ENCODE data around the gene TTC12. TPM values are rescaled to one million over a fixed set of nuclear protein-coding genes. Genes with fewer than 3 reads are reported as not detected.

Gene TTC12
- total and polyA plus RNA-seq, 2 of the 8 experiments (the other 6 are each of a cell fraction or from before 2014, with no cell fraction given): 4.7 to 9.0 TPM

- Histone ChIP-seq H3K9ac (replicated peaks in 1 of 4; ENCODE audit: extremely low read depth in 1 of 4, low read depth in 3 of 4, low read length in 3 of 4) (no peak overlapping the region), H3K4ac (replicated peaks; ENCODE audit: insufficient read length, low read depth, low read length) (no peak overlapping the region), H3K27ac (ENCODE audit: low read depth, low read length) (no peak overlapping the region), H2BK120ac (replicated peaks; ENCODE audit: low read depth, low read length) (no peak overlapping the region), H3K79me2 (ENCODE audit: control insufficient read depth in 1 of 2, insufficient read depth in 2 of 2, low read length in 2 of 2) (no peaks in the 10 kb centered on the region), H3K4me2 (ENCODE audit: insufficient read depth in 1 of 2, low read depth in 2 of 2, low read length in 2 of 2) (no peak overlapping the region), H3K36me3 (ENCODE audit: control insufficient read depth in 2 of 4, insufficient read depth in 4 of 4, low read length in 3 of 4) (no peaks in the 10 kb centered on the region), H4K20me1 (replicated peaks in 1 of 2; ENCODE audit: control insufficient read depth in 1 of 2, insufficient read depth in 2 of 2, low read length in 2 of 2) (peaks cover 0 to 2% of the 10 kb centered on the region in 2 experiments), H3K18ac (ENCODE audit: extremely low read depth, low read length) (no peak overlapping the region), H4K5ac (ENCODE audit: insufficient read length, low read depth, low read length) (no peak overlapping the region), H3K4me1 (replicated peaks in 1 of 4; ENCODE audit: control insufficient read depth in 3 of 4, insufficient read depth in 4 of 4, low read length in 3 of 4) (no peaks in the 10 kb centered on the region), H3K9me3 (ENCODE audit: insufficient read depth in 2 of 2, low read depth in 1 of 2, low read length in 1 of 2) (no peaks in the 10 kb centered on the region), H3K14ac (ENCODE audit: insufficient read length) (no peak overlapping the region), H4K8ac (ENCODE audit: extremely low read depth, insufficient read depth, low read length) (no peak overlapping the region), H2BK12ac (ENCODE audit: low read depth, low read length) (no peak overlapping the region), H2BK5ac (ENCODE audit: low read depth, low read length) (no peak overlapping the region), H3K79me1 (ENCODE audit: low read depth, low read length) (no peaks in the 10 kb centered on the region), H2AK5ac (ENCODE audit: low read depth, low read length) (no peak overlapping the region), H4K91ac (replicated peaks; ENCODE audit: insufficient read length, low read length) (no peak overlapping the region), H3K27me3 (replicated peaks in 1 of 4; ENCODE audit: control insufficient read depth in 3 of 4, extremely low read depth in 1 of 4, insufficient read depth in 3 of 4, low read length in 3 of 4) (no peaks in the 10 kb centered on the region), H2AFZ (ENCODE audit: low read length) (no peak overlapping the region), H3K56ac (replicated peaks; ENCODE audit: insufficient read length, low read depth, low read length) (no peak overlapping the region), H3K23me2 (ENCODE audit: low read depth, low read length) (no peaks in the 10 kb centered on the region), H3K4me3 (ENCODE audit: extremely low read depth in 1 of 4, insufficient read depth in 2 of 4, low read depth in 3 of 4, low read length in 4 of 4) (no peak overlapping the region), H2BK20ac (ENCODE audit: low read length) (no peak overlapping the region), H2BK15ac (ENCODE audit: low read length) (no peak overlapping the region), H3K23ac (ENCODE audit: insufficient read length) (no peak overlapping the region)
- POLR2A ChIA-PET (ENCODE audit: partially characterized antibody): interaction anchor here (0.9 to 1.0 kb wide), 2 partner anchors 10 to 19 kb away, joined by 3 read pairs; no protein-coding TSS in a partner anchor
- WGBS, 2 experiments (ENCODE audit: extremely low coverage in 1 of 2, insufficient coverage in 1 of 2, insufficient read length in 1 of 2, insufficient replicate concordance in 2 of 2, low coverage in 1 of 2, low lambda C conversion rate in 2 of 2, missing lambda C conversion rate in 1 of 2): 90% methylated on average over 6 of the region's 6 CpGs; no CpG with 5 or more reads in 1 of the 2 experiments
- FAIRE-seq (no peak), DNase-seq (ENCODE audit: low read depth in 1 of 2, low spot score in 2 of 2) (no peak)
- TF ChIP-seq SP4 (IDR thresholded peaks at IDR 0.05; ENCODE audit: low read length) (no peak), CTBP2 (IDR thresholded peaks at IDR 0.05; ENCODE audit: borderline replicate concordance, insufficient read depth, insufficient read length, low read length) (no peak), YY1 (IDR thresholded peaks at IDR 0.05; ENCODE audit: low read depth, low read length) (no peak), CBX8 (IDR thresholded peaks at IDR 0.05; ENCODE audit: borderline replicate concordance, low read depth, low read length) (no peak)
- CTCF ChIA-PET (ENCODE audit: partially characterized antibody): interaction anchor here (1.0 to 2.1 kb wide), 9 partner anchors 9 to 399 kb away, joined by 3 to 8 read pairs (median 4); partner anchors contain the start of gene ANKK1
Measured at GRCh38 chr11:113332638-113333329, 18.4 kb downstream of the TTC12 start.
